A204.1 (cell line): ENCODE measurements around the gene CTNNA3.
A peak's percentile ranks its signal among the peaks of the same experiment; 100 is the strongest.
"Not testable (repeated sequence)": the region's sequence is repeated elsewhere in the genome, so short reads cannot be mapped to it uniquely, and the experiment has no call there.

ENCODE experiments used
- FAIRE-seq: peaks from 2 replicates; lab custom pipeline; 2012; peaks lifted over from hg19 to GRCh38; lab: Jason Lieb, UNC

CTNNA3 gene

GRCh38 chr10:66366163-66366562 lies 1329.8 kb downstream of the CTNNA3 start:
- FAIRE-seq: no peak

GRCh38 chr10:66365686-66366085 lies 1330.3 kb downstream of the CTNNA3 start:
- FAIRE-seq: no peak

- FAIRE-seq: no peak
Observed at GRCh38 chr10:66362522-66362921, 1333.5 kb downstream of the CTNNA3 start.

- not testable (repeated sequence) for FAIRE-seq
Observed at GRCh38 chr10:66353822-66354221, 1342.2 kb downstream of the CTNNA3 start.

- FAIRE-seq: no peak
Observed at GRCh38 chr10:66353422-66353821, 1342.6 kb downstream of the CTNNA3 start.

GRCh38 chr10:66350622-66351399 lies 1345.2 kb downstream of the CTNNA3 start:
- no peak for FAIRE-seq

- no peak for FAIRE-seq
Observed at GRCh38 chr10:66349726-66350125, 1346.3 kb downstream of the CTNNA3 start.

- no peak for FAIRE-seq
Observed at GRCh38 chr10:66349076-66349475, 1346.9 kb downstream of the CTNNA3 start.

GRCh38 chr10:66337211-66337610 lies 1358.8 kb downstream of the CTNNA3 start:
- no peak for FAIRE-seq

- peak; percentile 25 for FAIRE-seq
Observed at GRCh38 chr10:66336791-66337190, 1359.2 kb downstream of the CTNNA3 start.

GRCh38 chr10:66335753-66336152 lies 1360.2 kb downstream of the CTNNA3 start:
- FAIRE-seq: not testable (repeated sequence)

- FAIRE-seq: no peak
Observed at GRCh38 chr10:66329147-66329546, 1366.8 kb downstream of the CTNNA3 start.

- no peak for FAIRE-seq
Observed at GRCh38 chr10:66326876-66327275, 1369.1 kb downstream of the CTNNA3 start.

GRCh38 chr10:66322777-66323176 lies 1373.2 kb downstream of the CTNNA3 start:
- no peak for FAIRE-seq

GRCh38 chr10:66321723-66322665 lies 1374.0 kb downstream of the CTNNA3 start:
- no peak for FAIRE-seq

GRCh38 chr10:66318761-66319160 lies 1377.2 kb downstream of the CTNNA3 start:
- FAIRE-seq: no peak

- no peak for FAIRE-seq
Observed at GRCh38 chr10:66307826-66308225, 1388.2 kb downstream of the CTNNA3 start.

- FAIRE-seq: no peak
Observed at GRCh38 chr10:66301078-66301477, 1394.9 kb downstream of the CTNNA3 start.

- no peak for FAIRE-seq
Observed at GRCh38 chr10:66295602-66296001, 1400.4 kb downstream of the CTNNA3 start.

GRCh38 chr10:66294538-66294937 lies 1401.5 kb downstream of the CTNNA3 start:
- no peak for FAIRE-seq

- no peak for FAIRE-seq
Observed at GRCh38 chr10:66292922-66293321, 1403.1 kb downstream of the CTNNA3 start.

GRCh38 chr10:66292456-66292855 lies 1403.5 kb downstream of the CTNNA3 start:
- FAIRE-seq: no peak

- no peak for FAIRE-seq
Observed at GRCh38 chr10:66291133-66291532, 1404.9 kb downstream of the CTNNA3 start.
